H1 (cell line): ENCODE results near the gene RNU6-9. TPM values are rescaled to one million over a fixed set of nuclear protein-coding genes. Genes with fewer than 3 reads are reported as not detected.
A peak's percentile ranks its signal among the peaks of the same experiment; 100 is the strongest.

Experiments
- CTCF ChIA-PET: fragments of 300-600 bp; sonication (Branson Sonifier 250); formaldehyde crosslinking; loops from one replicate; lab custom pipeline; 2021; ENCODE audit not compliant: partially characterized antibody; lab: Charles Lee
- POLR2A ChIA-PET: fragments of 300-600 bp; sonication (Branson Sonifier 250); formaldehyde crosslinking; loops from one replicate; lab custom pipeline; 2021; ENCODE audit warnings: inconsistent platforms; ENCODE audit not compliant: partially characterized antibody; lab: Charles Lee
- DNase-seq, 2 experiments: peaks; one replicate each; pipeline versions ENCODE4 v3.0.0 to v3.0.0-alpha.2; 2010 to 2022; ENCODE audit warnings: low spot score in 2 of 2, low read depth in 1 of 2, mixed read lengths in 1 of 2
- FAIRE-seq: peaks from 2 replicates; lab custom pipeline; 2011; peaks lifted over from hg19 to GRCh38; lab: Jason Lieb, UNC
- H2AFZ ChIP-seq: 2 replicates; pipeline ENCODE4 v1.8.1; 2012; ENCODE audit warnings: low read length, inconsistent platforms
- H2AK5ac ChIP-seq: 2 replicates; pipeline ENCODE4 v1.6.1; 2013; ENCODE audit warnings: low read depth, low read length
- H2BK120ac ChIP-seq: replicated peaks from 2 replicates; pipeline ENCODE3; 2013; ENCODE audit warnings: low read depth, low read length, inconsistent platforms
- H2BK12ac ChIP-seq: 2 replicates; pipeline ENCODE4 v1.6.1; 2013; ENCODE audit warnings: low read depth, low read length
- H2BK15ac ChIP-seq: 2 replicates; pipeline ENCODE4 v1.6.1; 2013; ENCODE audit warnings: low read length
- H2BK20ac ChIP-seq: 2 replicates; pipeline ENCODE4 v1.6.1; 2013; ENCODE audit warnings: low read length
- H2BK5ac ChIP-seq: 2 replicates; pipeline ENCODE4 v1.6.1; 2013; ENCODE audit warnings: low read depth, low read length
- H3K14ac ChIP-seq: 2 replicates; pipeline ENCODE4 v1.6.1; 2013; ENCODE audit warnings: inconsistent platforms; ENCODE audit not compliant: insufficient read length
- H3K18ac ChIP-seq: 2 replicates; pipeline ENCODE4 v1.6.1; 2013; ENCODE audit warnings: low read length; ENCODE audit errors: extremely low read depth
- H3K23ac ChIP-seq: 2 replicates; pipeline ENCODE4 v1.6.1; 2013; ENCODE audit warnings: inconsistent platforms; ENCODE audit not compliant: insufficient read length
- H3K23me2 ChIP-seq: 2 replicates; pipeline ENCODE4 v1.6.1; 2013; ENCODE audit warnings: low read depth, low read length
- H3K27ac ChIP-seq: 2 replicates; pipeline ENCODE4 v1.6.1; 2011; ENCODE audit warnings: low read depth, low read length, inconsistent platforms
- H3K27me3 ChIP-seq, 4 experiments: replicated peaks in 1 of 4; 1 replicate in 1 of 4; 2 replicates in 3 of 4; pipeline versions ENCODE4 v1.6.1 to v1.8.1; 2011 to 2013; ENCODE audit warnings: low read length in 3 of 4, mild to moderate bottlenecking in 3 of 4, inconsistent platforms in 2 of 4, mixed read lengths in 2 of 4, moderate library complexity in 1 of 4; ENCODE audit not compliant: control insufficient read depth in 3 of 4, insufficient read depth in 3 of 4; ENCODE audit errors: extremely low read depth in 1 of 4
- H3K36me3 ChIP-seq, 4 experiments: 2 replicates each; pipeline versions ENCODE4 v1.6.1 to v1.8.1; 2011 to 2013; ENCODE audit warnings: mild to moderate bottlenecking in 4 of 4, low read length in 3 of 4, moderate library complexity in 2 of 4, control low read depth in 1 of 4, inconsistent platforms in 1 of 4; ENCODE audit not compliant: insufficient read depth in 4 of 4, control insufficient read depth in 2 of 4
- H3K4ac ChIP-seq: replicated peaks from 2 replicates; pipeline ENCODE3; 2013; ENCODE audit warnings: low read length, low read depth, mixed read lengths, inconsistent platforms; ENCODE audit not compliant: insufficient read length
- H3K4me1 ChIP-seq, 4 experiments: replicated peaks in 1 of 4; 1 replicate in 1 of 4; 2 replicates in 3 of 4; pipeline versions ENCODE4 v1.6.1 to v1.8.1; 2011 to 2013; ENCODE audit warnings: low read length in 3 of 4, inconsistent platforms in 2 of 4, mixed read lengths in 1 of 4; ENCODE audit not compliant: insufficient read depth in 4 of 4, control insufficient read depth in 3 of 4
- H3K4me2 ChIP-seq, 2 experiments: 2 replicates each; pipeline versions ENCODE4 v1.6.1 to v1.8.1; 2011 to 2013; ENCODE audit warnings: low read depth in 2 of 2, low read length in 2 of 2, control low read depth in 1 of 2, inconsistent platforms in 1 of 2, mild to moderate bottlenecking in 1 of 2; ENCODE audit not compliant: insufficient read depth in 1 of 2
- H3K4me3 ChIP-seq, 4 experiments: fragments of 200-600, 300-600 bp in 1 of 4; sonication (generic), shearing (Covaris generic), sonication (Bioruptor Twin) in 1 of 4; 2 replicates each; pipeline versions ENCODE4 v1.5.1 to v1.8.1; 2011 to 2016; ENCODE audit warnings: low read length in 4 of 4, low read depth in 3 of 4, control low read depth in 2 of 4, inconsistent platforms in 2 of 4, mild to moderate bottlenecking in 2 of 4, mixed read lengths in 1 of 4, moderate library complexity in 1 of 4; ENCODE audit not compliant: insufficient read depth in 2 of 4; ENCODE audit errors: extremely low read depth in 1 of 4
- H3K56ac ChIP-seq: replicated peaks from 2 replicates; pipeline ENCODE3; 2013; ENCODE audit warnings: low read depth, mild to moderate bottlenecking, mixed read lengths, low read length, inconsistent platforms; ENCODE audit not compliant: insufficient read length
- H3K79me1 ChIP-seq: 2 replicates; pipeline ENCODE4 v1.6.1; 2013; ENCODE audit warnings: low read depth, low read length, control low read depth
- H3K79me2 ChIP-seq, 2 experiments: 2 replicates each; pipeline versions ENCODE4 v1.6.1 to v1.8.1; 2012 to 2013; ENCODE audit warnings: low read length in 2 of 2, mild to moderate bottlenecking in 2 of 2, inconsistent platforms in 1 of 2; ENCODE audit not compliant: insufficient read depth in 2 of 2, control insufficient read depth in 1 of 2
- H3K9ac ChIP-seq, 4 experiments: replicated peaks in 1 of 4; 1 replicate in 1 of 4; 2 replicates in 3 of 4; pipeline versions ENCODE4 v1.6.1 to v1.8.1; 2011 to 2013; ENCODE audit warnings: low read depth in 3 of 4, low read length in 3 of 4, control low read depth in 2 of 4, mild to moderate bottlenecking in 2 of 4, moderate library complexity in 2 of 4, inconsistent platforms in 1 of 4; ENCODE audit errors: extremely low read depth in 1 of 4
- H3K9me3 ChIP-seq, 2 experiments: 2 replicates each; pipeline versions ENCODE4 v1.6.1 to v1.8.1; 2012 to 2013; ENCODE audit warnings: mild to moderate bottlenecking in 2 of 2, moderate library complexity in 2 of 2, control low read depth in 1 of 2, inconsistent platforms in 1 of 2, low read depth in 1 of 2, low read length in 1 of 2, mixed read lengths in 1 of 2; ENCODE audit not compliant: insufficient read depth in 2 of 2
- H4K20me1 ChIP-seq, 2 experiments: replicated peaks in 1 of 2; 2 replicates each; pipeline versions ENCODE3 to v1.8.1; 2011 to 2013; ENCODE audit warnings: inconsistent platforms in 2 of 2, low read length in 2 of 2, mild to moderate bottlenecking in 1 of 2; ENCODE audit not compliant: insufficient read depth in 2 of 2, control insufficient read depth in 1 of 2
- H4K5ac ChIP-seq: 2 replicates; pipeline ENCODE4 v1.6.1; 2013; ENCODE audit warnings: low read length, low read depth, mixed read lengths, inconsistent platforms; ENCODE audit not compliant: insufficient read length
- H4K8ac ChIP-seq: 2 replicates; pipeline ENCODE4 v1.8.0; 2013; ENCODE audit warnings: mild to moderate bottlenecking, moderate library complexity, low read length, inconsistent platforms; ENCODE audit not compliant: insufficient read depth; ENCODE audit errors: extremely low read depth
- H4K91ac ChIP-seq: replicated peaks from 2 replicates; pipeline ENCODE3; 2013; ENCODE audit warnings: low read length, mixed read lengths, inconsistent platforms; ENCODE audit not compliant: insufficient read length
- CHD2 ChIP-seq: IDR thresholded peaks from 2 replicates; pipeline ENCODE4 v1.6.1; 2012; ENCODE audit warnings: low read length, improper control_type of control experiment
- KDM4A ChIP-seq: IDR thresholded peaks from one replicate; pipeline ENCODE4 v1.7.1; 2012; ENCODE audit warnings: low read depth, mild to moderate bottlenecking, moderate library complexity, low read length, inconsistent platforms; ENCODE audit not compliant: severe bottlenecking
- NANOG ChIP-seq: IDR thresholded peaks from 2 replicates; pipeline ENCODE4 v1.6.1; 2011; ENCODE audit warnings: low read length, low read depth, mild to moderate bottlenecking, inconsistent platforms; ENCODE audit not compliant: insufficient read depth, poor library complexity, severe bottlenecking
- POLR2AphosphoS5 ChIP-seq: IDR thresholded peaks from 2 replicates; pipeline ENCODE4 v1.6.1; 2011; ENCODE audit warnings: low read depth, low read length
- POU5F1 ChIP-seq: IDR thresholded peaks from 2 replicates; pipeline ENCODE4 v1.6.1; 2011; ENCODE audit warnings: low read depth, mild to moderate bottlenecking, low read length, moderate library complexity
- SIN3A ChIP-seq, 2 experiments: IDR thresholded peaks in 1 of 2; conservative IDR thresholded peaks in 1 of 2; 2 replicates each; pipeline ENCODE4 v1.6.1; 2011 to 2012; ENCODE audit warnings: low read length in 2 of 2, improper control_type of control experiment in 1 of 2, low read depth in 1 of 2, mild to moderate bottlenecking in 1 of 2
- WGBS, 2 experiments: shearing (Covaris generic) in 1 of 2; methylation state at CpG; one replicate each; pipeline versions ENCODE4 v1.1.6 to v1.1.7; 2013 to 2015; ENCODE audit warnings: low lambda C conversion rate in 2 of 2, mixed read lengths in 2 of 2, inconsistent platforms in 1 of 2, low coverage in 1 of 2, missing lambda C conversion rate in 1 of 2; ENCODE audit not compliant: insufficient replicate concordance in 2 of 2, insufficient coverage in 1 of 2, insufficient read length in 1 of 2; ENCODE audit errors: extremely low coverage in 1 of 2, missing lambda C conversion rate in 1 of 2; 5-methylcytosine and 5-hydroxymethylcytosine counted together
- polyA plus RNA-seq, 7 experiments: library from polyadenylated mRNA; depleted of rRNA in 3 of 7; stranded (reverse) in 5 of 7; unstranded in 2 of 7; fragments of >200 nt in 5 of 7; fragments of 200-250 nt in 2 of 7; gene quantifications; 1 replicate in 5 of 7; 2 replicates in 1 of 7; 4 replicates in 1 of 7; pipeline versions ENCODE4 v1.2.1 to v1.2.3, GENCODE V29; 2011 to 2013; ENCODE audit warnings: missing spikeins in 2 of 7, mixed read lengths in 2 of 7
- total RNA-seq: library from RNA; stranded (reverse); fragmentation: NEBNext Ultra II Directional; extraction: Animal tissue kit (Norgen Biotek cat#: 25700); gene quantifications from 2 replicates; pipeline ENCODE4 v1.2.1, GENCODE V29; 2021

Gene RNU6-9
- total and polyA plus RNA-seq, 2 of the 8 experiments (the other 6 are each of a cell fraction or from before 2014, with no cell fraction given), result not detected

DNA sequence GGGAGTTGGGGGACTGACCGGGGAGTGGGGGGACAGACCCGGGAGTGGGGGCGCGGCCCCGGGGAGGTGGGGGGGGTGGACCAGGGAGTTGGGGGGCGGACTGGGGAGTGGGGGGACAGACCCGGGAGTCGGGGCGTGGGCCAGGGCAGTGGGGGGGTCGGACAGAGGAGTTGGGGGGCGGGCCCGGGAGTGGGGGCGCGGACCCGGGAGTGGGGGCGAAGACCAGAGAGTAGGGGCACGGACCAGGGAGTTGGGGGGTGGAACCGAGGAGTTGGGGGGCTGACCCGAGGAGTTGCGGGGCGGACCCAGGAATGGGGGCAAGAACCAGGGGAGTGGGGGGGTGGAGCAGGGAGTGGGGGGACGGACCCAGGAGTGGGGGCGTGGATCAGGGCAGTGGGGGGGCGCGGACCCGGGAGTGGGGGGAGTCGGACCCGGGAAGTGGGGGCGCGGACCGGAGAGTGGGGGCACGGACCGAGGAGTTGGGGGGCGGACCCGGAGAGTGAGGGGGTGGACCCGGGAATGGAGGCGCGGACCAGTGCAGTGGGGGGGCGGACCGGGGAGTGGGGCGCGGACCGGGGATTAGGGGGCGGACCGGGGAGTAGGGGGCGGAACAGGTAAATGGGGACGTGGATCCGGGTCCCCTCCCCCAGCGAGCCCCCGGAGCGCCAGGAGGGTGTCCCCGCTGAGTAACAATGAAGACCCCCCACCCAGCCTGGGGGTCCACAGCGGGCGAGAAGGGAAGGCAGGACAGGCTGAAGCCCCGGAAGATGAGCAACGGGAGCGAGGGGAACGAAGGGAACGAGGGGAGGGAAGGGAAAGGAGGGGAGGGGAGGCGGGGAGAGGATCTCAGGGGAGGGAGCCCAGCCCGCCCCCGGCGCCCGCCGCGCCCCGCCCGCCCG, 19.1 kb downstream of the RNU6-9 start:
- no peak for FAIRE-seq
- H3K56ac ChIP-seq, result no peak overlapping the region
- TF ChIP-seq POLR2AphosphoS5 (no peak), CHD2 (no peak), NANOG (no peak), POU5F1 (no peak), KDM4A (peak; percentile 9), SIN3A (conservative IDR thresholded peaks at IDR 0.05 in 1 of 2, IDR thresholded peaks at IDR 0.05 in 1 of 2; ENCODE audit: low read depth in 1 of 2, low read length in 2 of 2) (0 out of 4 replicates have a peak, but pooled peaks of 1 of the 2 experiments have one; percentile 33)
- TF ChIP-seq, all 59 proteins: peak for 2
- no peak overlapping the region for H4K91ac ChIP-seq
- H3K23ac ChIP-seq, result no peak overlapping the region
- peak overlapping the region; percentile 68 to 95 (median 73) for H3K4me3 ChIP-seq
- peaks cover 0 to 26% of the 10 kb centered on the region in 2 experiments for H3K79me2 ChIP-seq
- peaks cover 2 to 6% (median 3%) of the 10 kb centered on the region in 4 experiments; a peak in 6 of 7 replicates for H3K27me3 ChIP-seq
- no peak overlapping the region for H2BK15ac ChIP-seq
- POLR2A ChIA-PET, result no interaction called here
- no peak overlapping the region for H3K9ac ChIP-seq
- H3K4ac ChIP-seq, result no peak overlapping the region
- H4K20me1 ChIP-seq, result peaks cover 11 to 13% of the 10 kb centered on the region in 2 experiments
- H3K79me1 ChIP-seq, result peaks cover 7% of the 10 kb centered on the region
- 0% methylated on average over 1 of the region's 69 CpGs; no CpG with 5 or more reads in 1 of the 2 experiments for WGBS, 2 experiments
- peaks cover 0 to 3% (median 0%) of the 10 kb centered on the region in 4 experiments; a peak in 1 of 8 replicates for H3K36me3 ChIP-seq
- no peak overlapping the region for H2BK5ac ChIP-seq
- H3K4me2 ChIP-seq, result peak overlapping the region; percentile 49 to 71
- no peaks in the 10 kb centered on the region for H3K9me3 ChIP-seq
- H3K18ac ChIP-seq, result no peak overlapping the region; the same call in 1 of the 2 replicates
- H2AFZ ChIP-seq, result no peak overlapping the region
- no peak overlapping the region for H2BK20ac ChIP-seq
- no peak overlapping the region for H2AK5ac ChIP-seq
- peaks cover 7% of the 10 kb centered on the region; the same call in 1 of the 2 replicates for H3K23me2 ChIP-seq
- no peak overlapping the region for H4K8ac ChIP-seq
- H2BK120ac ChIP-seq, result no peak overlapping the region
- peaks cover 0 to 7% (median 3%) of the 10 kb centered on the region in 4 experiments; a peak in 3 of 7 replicates for H3K4me1 ChIP-seq
- H3K27ac ChIP-seq, result no peak overlapping the region
- CTCF ChIA-PET, result no interaction called here
- DNase-seq, result no peak
- H3K14ac ChIP-seq, result no peak overlapping the region
- peak overlapping the region; percentile 72 for H4K5ac ChIP-seq
- H2BK12ac ChIP-seq, result no peak overlapping the region
